ENCODE data around the gene OLR1. TPM values are rescaled to one million over a fixed set of nuclear protein-coding genes. Genes with fewer than 3 reads are reported as not detected.
A peak's percentile ranks its signal among the peaks of the same experiment; 100 is the strongest.

OLR1 gene
- total RNA-seq, 4 donors from 2014 or later: 2.7 TPM; not detected in 3

DNA sequence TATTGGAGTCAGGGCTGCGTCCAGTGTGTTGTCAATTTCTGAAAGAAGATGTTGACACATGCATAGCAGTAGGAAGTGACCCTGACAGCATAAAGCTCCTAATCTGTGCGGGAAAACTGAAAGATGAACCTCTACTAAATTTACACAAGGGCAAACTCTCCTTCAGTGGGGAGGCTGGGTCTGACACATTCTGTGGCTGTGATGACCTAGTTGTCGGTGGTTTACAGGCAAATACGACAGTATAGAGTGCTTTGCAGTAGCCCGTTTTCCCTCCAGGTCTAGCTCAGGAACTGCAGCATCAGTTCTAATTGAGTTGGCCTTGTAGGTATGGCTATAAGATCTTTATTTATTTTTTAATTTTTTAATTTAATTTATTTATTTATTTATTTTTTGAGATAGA, 25.9 kb upstream of the OLR1 start:
- WGBS, 2 donors: 76 to 87% methylated on average over 5 of the region's 5 CpGs
- intact Hi-C loops (cut with DNase I): no loop called here

DNA sequence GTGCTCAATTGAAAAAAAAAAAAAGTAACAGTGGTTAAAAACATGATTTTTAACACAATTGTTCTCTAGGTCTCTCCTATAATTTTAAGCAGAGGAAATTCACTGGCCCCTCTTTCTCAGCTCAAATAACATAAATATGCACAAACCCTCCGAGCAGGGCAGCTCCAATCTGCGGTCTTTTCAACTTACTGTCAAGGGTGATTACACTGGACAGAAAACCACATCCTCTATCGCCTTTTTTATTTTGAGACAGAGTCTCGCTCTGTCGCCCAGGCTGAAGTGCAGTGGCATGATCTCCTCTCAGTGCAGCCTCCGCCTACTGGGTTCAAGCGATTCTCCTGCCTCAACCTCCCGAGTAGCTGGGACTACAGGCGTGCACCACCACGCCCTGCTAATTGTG, 24.3 kb upstream of the OLR1 start:
- no peak for DNase-seq
- no peaks in the 10 kb centered on the region for H3K9me3 ChIP-seq
- intact Hi-C loops (cut with DNase I): no loop called here
- TF ChIP-seq POLR2A (IDR thresholded peaks at IDR 0.05): no peak
- TF ChIP-seq CTCF (IDR thresholded peaks at IDR 0.05): no peak
- H3K36me3 ChIP-seq: no peaks in the 10 kb centered on the region
- no peak overlapping the region for H3K27ac ChIP-seq
- 61 to 75% methylated on average over 3 to 10 of the region's 10 CpGs for WGBS, 2 donors
- peaks cover 0 to 4% (median 0%) of the 10 kb centered on the region in 4 donors for H3K27me3 ChIP-seq
- no peak overlapping the region for H3K4me3 ChIP-seq
- peaks cover 0 to 12% (median 6%) of the 10 kb centered on the region in 3 donors for H3K4me1 ChIP-seq

More for the DNA sequence above, 25.9 kb upstream of the OLR1 start:
- DNase-seq: no peak
- Histone ChIP-seq H3K4me3 (no peak overlapping the region), H3K4me1 (no peaks in the 10 kb centered on the region), H3K36me3 (no peaks in the 10 kb centered on the region), H3K9me3 (no peaks in the 10 kb centered on the region), H3K27ac (no peak overlapping the region), H3K27me3 (peaks cover 0 to 4% (median 0%) of the 10 kb centered on the region in 4 donors)
- TF ChIP-seq POLR2A (IDR thresholded peaks at IDR 0.05): no peak
- TF ChIP-seq CTCF (IDR thresholded peaks at IDR 0.05): no peak

GRCh38 chr12:10194160-10194670, 22.3 kb upstream of the OLR1 start:
- WGBS, 2 donors: 76 to 100% methylated on average over 2 to 3 of the region's 3 CpGs
- no peak for TF ChIP-seq POLR2A (IDR thresholded peaks at IDR 0.05)
- no peak for TF ChIP-seq CTCF (IDR thresholded peaks at IDR 0.05)
- peaks cover 0 to 32% (median 14%) of the 10 kb centered on the region in 3 donors for H3K4me1 ChIP-seq
- intact Hi-C loops (cut with DNase I): no loop called here
- H3K27me3 ChIP-seq: peaks cover 0 to 4% (median 0%) of the 10 kb centered on the region in 4 donors
- no peaks in the 10 kb centered on the region for H3K36me3 ChIP-seq
- H3K4me3 ChIP-seq: no peak overlapping the region
- no peak for DNase-seq
- H3K9me3 ChIP-seq: no peaks in the 10 kb centered on the region
- no peak overlapping the region for H3K27ac ChIP-seq

GRCh38 chr12:10191865-10192264, 19.9 kb upstream of the OLR1 start:
- TF ChIP-seq CTCF (IDR thresholded peaks at IDR 0.05): no peak
- TF ChIP-seq POLR2A (IDR thresholded peaks at IDR 0.05): no peak
- no peak for DNase-seq
- 15 to 25% methylated on average over 2 of the region's 2 CpGs for WGBS, 2 donors
- intact Hi-C loops (cut with DNase I): no loop called here
- Histone ChIP-seq H3K36me3 (no peaks in the 10 kb centered on the region), H3K9me3 (no peaks in the 10 kb centered on the region), H3K4me1 (peaks cover 0 to 34% (median 14%) of the 10 kb centered on the region in 3 donors), H3K27me3 (peaks cover 0 to 4% (median 0%) of the 10 kb centered on the region in 4 donors), H3K4me3 (no peak overlapping the region), H3K27ac (peak overlapping the region in 1 of 4 donors; percentile 52)

DNA sequence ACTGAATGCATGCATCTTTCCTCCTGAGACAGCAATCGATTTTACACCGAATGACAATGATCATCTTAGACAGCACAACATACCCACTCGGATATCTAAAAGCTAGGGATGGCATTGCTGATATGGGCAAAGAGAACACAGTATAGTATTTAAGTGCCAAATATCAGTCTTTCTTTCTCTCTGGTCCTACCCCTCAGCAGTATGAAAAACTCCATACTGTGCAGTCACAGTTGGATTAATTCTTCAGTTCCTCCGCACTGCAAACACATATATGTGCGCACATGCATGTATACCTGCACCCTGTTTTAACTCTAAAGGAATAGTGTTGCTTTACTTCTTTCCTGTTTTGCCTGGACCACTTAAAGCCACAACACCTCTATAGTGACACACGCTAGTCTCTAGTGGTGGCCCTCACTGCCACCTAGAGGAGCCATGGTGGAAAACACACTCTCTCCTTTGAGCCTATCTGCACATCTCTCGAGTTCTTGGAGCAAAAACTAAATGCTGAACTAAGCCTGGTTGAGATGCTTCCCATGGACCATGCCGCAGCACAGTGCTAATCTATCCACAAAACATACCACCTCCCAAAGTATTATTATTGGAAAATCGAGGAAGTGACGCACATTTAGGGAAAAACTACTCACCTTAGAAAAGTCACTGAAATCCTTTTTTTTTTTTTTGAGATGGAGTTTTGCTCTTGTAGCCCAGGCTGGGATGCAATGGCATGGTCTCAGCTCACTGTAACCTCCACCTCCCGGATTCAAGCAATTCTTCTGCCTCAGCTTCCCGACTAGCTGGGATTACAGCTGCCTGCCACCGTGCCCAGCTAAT, 18.8 kb upstream of the OLR1 start:
- Histone ChIP-seq H3K4me1 (peaks cover 0 to 42% (median 14%) of the 10 kb centered on the region in 3 donors), H3K27ac (peak overlapping the region in 1 of 4 donors; percentile 52), H3K4me3 (no peak overlapping the region), H3K27me3 (peaks cover 0 to 2% (median 0%) of the 10 kb centered on the region in 4 donors), H3K9me3 (no peaks in the 10 kb centered on the region), H3K36me3 (no peaks in the 10 kb centered on the region)
- TF ChIP-seq CTCF (IDR thresholded peaks at IDR 0.05): peak; percentile 17 to 80 (median 66)
- TF ChIP-seq POLR2A (IDR thresholded peaks at IDR 0.05): no peak
- intact Hi-C loops (cut with DNase I): no loop called here
- 32 to 38% methylated on average over 12 to 13 of the region's 13 CpGs for WGBS, 2 donors
- no peak for DNase-seq

All from esophagus squamous epithelium (tissue), 5 donors.